NCI-H1105 treated with DMSO at 0.1 percent for 48 hours (cell line): ENCODE data around the gene DLGAP4.

Source experiments
- DNase-seq: peaks from one replicate; lab custom pipeline; 2025; lab: John Stamatoyannopoulos, UW

DLGAP4 gene

GRCh38 chr20:36352843-36353553, 46.9 kb downstream of the DLGAP4 start:
- DNase-seq, result no peak

GRCh38 chr20:36353740-36354139, 47.6 kb downstream of the DLGAP4 start:
- no peak for DNase-seq

DNA sequence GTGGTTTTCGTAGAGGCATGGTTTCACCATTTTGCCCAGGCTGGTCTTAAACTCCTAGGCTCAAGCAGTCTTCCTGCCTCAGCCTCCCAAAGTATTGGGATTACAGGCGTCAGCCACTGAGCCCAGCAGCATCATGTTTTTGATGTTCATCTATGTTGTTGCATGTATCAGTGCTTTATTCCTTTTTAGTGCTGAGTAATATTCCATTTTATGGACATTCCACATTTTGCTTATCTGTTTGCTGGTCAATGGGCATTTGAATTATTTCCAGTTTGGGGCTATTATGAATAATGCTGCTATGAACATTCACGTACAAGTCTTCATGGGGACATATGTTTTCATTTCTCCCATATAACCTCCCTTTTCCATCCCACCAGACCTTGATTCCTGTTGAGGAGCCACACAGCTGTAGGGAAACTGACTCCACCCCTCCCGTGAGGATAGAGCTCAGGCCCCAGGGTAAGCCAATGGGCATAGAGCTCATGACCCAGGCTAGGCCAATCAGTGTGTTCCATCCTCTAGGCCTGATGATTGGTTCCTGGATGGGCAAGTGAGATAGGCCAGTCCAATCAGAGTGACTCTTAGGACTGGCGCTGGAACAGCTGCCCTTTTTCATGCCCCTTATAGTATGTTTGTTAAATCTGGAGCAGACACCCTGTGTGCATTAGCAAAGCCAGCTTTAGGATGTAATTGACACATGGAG, 49.5 kb downstream of the DLGAP4 start:
- no peak for DNase-seq

GRCh38 chr20:36359668-36360406, 53.7 kb downstream of the DLGAP4 start:
- DNase-seq, result no peak

GRCh38 chr20:36360429-36360828, 54.3 kb downstream of the DLGAP4 start:
- DNase-seq, result no peak

GRCh38 chr20:36361406-36361805, 55.3 kb downstream of the DLGAP4 start:
- no peak for DNase-seq

DNA sequence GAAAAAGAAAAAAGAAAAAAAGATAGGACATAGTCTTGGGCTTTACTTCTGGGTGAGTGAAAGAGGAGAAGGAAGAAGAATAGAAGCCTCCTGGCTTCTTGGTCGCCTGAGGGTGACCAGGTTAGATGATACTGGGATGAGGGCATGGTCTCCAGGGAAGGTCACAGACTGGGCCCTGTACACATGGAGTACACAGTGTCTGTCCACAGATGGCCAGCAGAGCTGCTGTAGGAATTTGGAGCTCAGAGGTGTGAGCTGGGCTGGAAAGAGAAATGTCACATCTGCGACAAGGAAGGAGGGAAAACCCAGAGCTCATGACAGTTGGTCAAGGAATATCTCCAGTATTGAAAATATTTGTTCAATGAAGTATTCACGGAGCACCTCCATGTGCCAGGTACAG, 56.1 kb downstream of the DLGAP4 start:
- DNase-seq, result no peak

DNA sequence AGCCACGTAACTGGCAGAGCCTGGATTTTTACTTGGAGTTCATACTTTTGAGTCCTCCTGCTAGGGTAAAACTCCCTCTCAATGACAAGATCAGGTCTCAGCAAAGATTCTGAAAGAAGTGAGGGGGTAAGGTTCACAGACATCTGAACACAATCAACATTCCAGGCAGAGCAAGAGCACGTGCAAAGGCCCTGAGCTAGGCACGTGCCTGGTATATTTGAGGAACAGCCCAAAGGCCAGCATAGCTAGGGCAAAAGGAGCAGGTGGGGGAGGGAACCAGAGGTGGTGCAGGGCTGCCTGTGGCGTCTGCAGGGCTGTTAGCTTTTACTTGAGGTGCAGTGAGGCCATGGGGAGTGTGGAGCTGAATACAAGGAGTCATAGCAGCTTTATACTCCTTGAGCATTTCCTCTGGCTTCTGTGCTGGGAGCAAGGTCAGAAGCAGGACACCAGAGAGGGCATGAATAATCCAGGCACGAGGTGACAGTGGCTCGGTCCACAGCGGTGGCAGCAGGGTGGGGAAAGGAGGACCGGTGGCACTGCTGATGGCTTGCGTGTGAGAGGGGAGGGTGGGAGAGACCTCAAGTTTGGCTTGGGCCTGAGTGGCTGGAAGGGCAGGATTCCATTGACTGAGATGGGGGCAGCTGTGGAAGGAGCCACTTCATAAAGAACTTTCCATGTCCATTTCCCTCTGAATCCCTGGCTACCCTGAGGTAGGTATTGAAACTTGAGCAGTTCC, 57.0 kb downstream of the DLGAP4 start:
- DNase-seq, result no peak

DNA sequence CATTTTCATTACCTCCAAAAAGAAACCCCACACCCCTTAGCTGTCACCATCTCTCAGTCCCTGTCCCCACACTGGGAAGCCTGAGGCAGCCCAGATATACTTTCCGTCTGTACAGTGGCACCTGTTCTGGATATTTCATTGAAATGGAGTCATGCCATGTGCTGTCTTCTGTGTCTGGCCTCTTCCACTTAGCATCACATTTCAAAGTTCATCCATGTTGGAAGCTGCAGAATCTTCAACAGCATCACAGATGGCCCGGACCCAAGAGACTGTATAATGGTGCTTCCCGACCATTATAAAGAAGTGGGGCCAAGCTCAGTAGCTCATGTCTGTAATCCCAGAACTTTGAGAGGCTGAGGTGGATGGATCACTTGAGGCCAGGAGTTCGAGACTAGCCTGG, 58.4 kb downstream of the DLGAP4 start:
- no peak for DNase-seq

DNA sequence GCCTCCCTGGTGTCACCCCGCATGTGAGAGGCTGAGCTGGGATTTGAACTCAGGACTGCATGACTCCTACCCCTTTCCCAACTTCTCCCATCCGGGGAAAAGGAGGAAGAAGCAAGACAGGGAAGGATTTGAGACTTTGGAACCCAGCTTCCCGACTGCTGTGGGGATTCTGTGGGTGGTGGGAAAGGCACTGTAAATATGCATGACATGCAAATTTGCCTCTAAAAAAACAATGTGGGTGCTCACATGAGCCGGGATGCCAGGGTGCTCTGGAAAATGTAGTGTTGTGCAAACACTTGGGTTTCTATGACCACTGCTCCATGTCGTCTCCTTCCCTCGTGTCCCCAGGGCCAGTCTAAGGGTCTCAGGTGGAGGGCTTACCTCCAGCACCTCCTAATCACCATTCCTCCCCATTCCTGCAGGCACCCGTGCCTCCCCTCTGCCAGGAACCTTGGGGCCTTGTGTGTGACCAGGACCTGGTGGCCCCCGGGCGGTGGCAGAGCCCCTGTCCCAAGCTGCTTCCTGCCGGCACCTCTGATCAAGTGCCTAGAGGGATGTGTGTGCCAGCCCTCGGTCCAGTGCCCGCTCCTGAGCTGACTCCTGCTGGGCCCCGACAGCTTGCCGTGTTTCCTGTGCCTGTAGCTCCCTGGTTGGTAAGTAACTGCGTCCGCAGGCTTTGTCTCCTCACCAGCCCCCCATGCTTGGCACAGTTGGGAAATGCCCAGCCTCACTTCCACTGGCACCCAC, 60.7 kb downstream of the DLGAP4 start:
- no peak for DNase-seq

- no peak for DNase-seq
Measured at GRCh38 chr20:36367370-36367745, 61.2 kb downstream of the DLGAP4 start.

DNA sequence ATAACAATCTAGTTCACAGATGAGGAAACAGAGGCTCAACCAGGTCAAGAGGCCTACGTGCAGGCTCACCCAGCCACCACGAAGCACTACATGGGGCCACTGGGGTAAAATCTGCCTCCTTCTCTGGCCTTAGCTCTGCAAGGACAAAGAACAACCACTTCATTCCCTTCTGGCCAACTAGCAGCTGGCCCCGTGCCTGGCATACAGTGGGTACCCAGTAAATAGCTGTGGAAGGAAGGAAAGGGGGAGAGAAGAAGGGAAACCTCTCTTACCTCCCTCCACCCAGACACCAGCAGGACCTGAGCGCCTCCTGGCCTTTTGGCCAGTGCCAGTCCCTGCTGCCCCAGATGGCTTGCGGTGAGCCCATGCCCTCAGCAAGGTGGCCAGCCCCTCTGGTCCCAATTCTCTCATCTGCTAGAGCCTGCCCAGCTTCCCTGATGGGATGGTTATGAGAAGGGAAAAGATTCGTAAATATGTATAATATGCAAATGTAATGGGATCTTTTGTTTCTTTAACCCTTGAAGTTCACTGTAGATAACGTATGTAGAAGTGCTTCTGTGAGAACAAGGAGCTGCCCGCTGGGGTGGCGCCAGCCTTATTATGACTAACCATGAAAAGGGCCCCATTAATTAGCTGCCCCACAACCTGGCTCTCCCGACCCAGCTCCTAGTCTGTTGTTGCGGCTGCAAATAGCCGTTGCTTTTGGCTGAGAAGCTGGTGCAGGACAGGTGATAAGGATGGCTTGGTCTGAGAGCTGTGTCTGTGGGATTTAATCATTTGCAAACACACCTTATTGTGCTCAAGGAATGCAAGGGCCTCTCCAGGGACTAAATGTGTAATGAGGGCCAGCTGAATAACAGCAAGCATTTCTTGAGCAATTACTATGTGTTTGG, 62.0 kb downstream of the DLGAP4 start:
- no peak for DNase-seq

DNA sequence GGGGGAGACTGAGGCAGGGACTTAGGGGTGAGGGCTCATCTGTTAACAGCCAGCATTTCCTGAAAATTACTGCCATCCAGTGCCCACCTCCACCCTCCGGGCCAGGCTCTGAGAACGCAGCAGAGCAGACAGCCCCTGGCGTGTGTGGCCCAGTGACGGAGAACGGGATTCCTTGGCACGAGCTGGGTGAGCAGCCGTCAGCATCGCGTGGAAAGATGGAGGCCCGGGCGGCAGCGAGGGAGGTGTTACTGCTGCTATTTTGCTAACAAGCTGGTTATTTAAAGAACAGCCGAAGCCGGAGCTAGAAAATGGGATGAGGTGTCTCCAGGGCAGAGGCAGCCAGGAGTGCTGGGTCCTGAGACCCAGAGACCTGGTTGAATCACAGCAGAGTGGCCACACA, 62.7 kb downstream of the DLGAP4 start:
- DNase-seq, result no peak

GRCh38 chr20:36369739-36370138, 63.6 kb downstream of the DLGAP4 start:
- no peak for DNase-seq

DNA sequence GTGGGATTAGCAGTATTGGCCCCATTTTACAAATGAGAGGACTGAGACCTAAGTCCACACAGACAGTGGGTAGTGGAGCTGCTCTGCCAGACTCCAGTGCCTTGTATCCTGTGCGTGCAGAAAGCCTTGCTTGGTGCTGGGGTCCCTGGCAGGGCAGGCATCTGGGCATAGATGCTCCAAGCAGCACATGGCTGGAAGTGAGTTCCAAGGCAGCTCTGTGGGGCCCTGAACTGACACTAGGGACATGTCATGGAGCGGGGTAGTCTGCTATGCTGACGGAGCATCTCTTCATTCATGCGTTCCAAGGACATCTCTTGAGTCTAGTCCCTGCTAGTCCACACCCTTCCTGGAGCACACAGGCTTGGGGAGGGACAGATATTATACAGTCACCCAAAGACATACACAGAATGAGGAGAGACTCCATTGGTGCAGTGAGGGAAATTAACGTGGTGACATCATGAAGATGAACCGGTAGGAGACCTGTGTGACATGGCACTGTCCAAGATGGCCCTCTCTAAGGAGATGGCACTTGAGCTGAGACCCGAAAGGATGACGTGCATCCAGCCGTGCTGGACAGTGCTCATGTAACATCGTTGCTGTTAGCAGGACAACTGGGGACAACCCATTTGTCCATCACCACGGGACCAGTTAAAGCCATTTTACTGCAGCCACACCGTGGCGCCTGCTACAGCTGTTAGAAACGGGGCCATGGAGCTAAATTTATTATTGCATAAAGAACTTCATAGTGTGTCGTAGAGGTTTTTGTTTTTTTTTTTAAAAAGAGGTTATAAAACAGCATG, 65.1 kb downstream of the DLGAP4 start:
- DNase-seq, result no peak

GRCh38 chr20:36372666-36373065, 66.5 kb downstream of the DLGAP4 start:
- no peak for DNase-seq

- no peak for DNase-seq
Measured at GRCh38 chr20:36373089-36373488, 67.0 kb downstream of the DLGAP4 start.

DNA sequence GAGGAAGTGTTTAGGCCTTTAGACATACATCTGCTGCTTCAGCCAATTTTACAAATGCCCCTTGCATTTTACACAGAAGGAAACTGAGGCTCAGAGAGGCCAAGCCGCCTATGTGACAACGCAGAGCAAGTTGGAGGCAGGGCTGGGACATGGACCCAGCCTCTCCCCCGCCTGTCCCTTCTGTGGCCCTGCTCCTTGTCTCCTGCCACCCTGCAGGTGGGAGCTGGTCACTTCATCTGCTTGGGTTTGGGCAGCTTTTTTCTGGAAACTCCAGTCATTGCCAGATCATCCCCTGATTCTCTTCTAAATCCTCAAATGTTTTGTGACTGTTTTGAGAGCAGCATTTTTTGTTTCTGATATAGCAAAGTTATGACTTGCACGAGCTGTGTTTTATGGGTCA, 68.9 kb downstream of the DLGAP4 start:
- DNase-seq, result no peak

- DNase-seq, result no peak
Measured at GRCh38 chr20:36377348-36378326, 71.5 kb downstream of the DLGAP4 start.
